HL-60 (cell line): ENCODE measurements around the gene CFAP206.

Experiments
- DNase-seq, 2 experiments: peaks; one replicate each; pipeline ENCODE4 v3.0.0-alpha.2; 2010 to 2020; ENCODE audit warnings: low read depth in 1 of 2, low spot score in 1 of 2
- H3K27ac ChIP-seq: fragments of 250-450 bp; sonication (Bioruptor Pico); replicated peaks from 2 replicates; pipeline ENCODE4 v1.5.1; 2020; ENCODE audit warnings: mild to moderate bottlenecking, moderate library complexity
- H3K27me3 ChIP-seq: fragments of 250-450 bp; sonication (Bioruptor Pico); 2 replicates; pipeline ENCODE4 v1.5.1; 2021; ENCODE audit warnings: mild to moderate bottlenecking, moderate library complexity; ENCODE audit not compliant: insufficient read depth, poor library complexity, severe bottlenecking
- H3K4me3 ChIP-seq: replicated peaks from 2 replicates; pipeline ENCODE4 v1.5.1; 2011; ENCODE audit warnings: mild to moderate bottlenecking, control low read depth, low read length; ENCODE audit not compliant: insufficient read depth
- CTCF ChIP-seq: IDR thresholded peaks from one replicate; pipeline ENCODE4 v1.5.1; 2011; ENCODE audit warnings: low read length, control low read depth, inconsistent platforms; ENCODE audit not compliant: insufficient read depth
- GABPA ChIP-seq: IDR thresholded peaks from 2 replicates; pipeline ENCODE4 v1.6.1; 2012; ENCODE audit warnings: low read depth
- POLR2AphosphoS5 ChIP-seq: IDR thresholded peaks from 2 replicates; pipeline ENCODE4 v1.6.1; 2012; ENCODE audit warnings: low read depth
- REST ChIP-seq: IDR thresholded peaks from 2 replicates; pipeline ENCODE4 v1.6.1; 2012; ENCODE audit warnings: low read depth; ENCODE audit not compliant: insufficient replicate concordance
- SPI1 ChIP-seq: IDR thresholded peaks from 2 replicates; pipeline ENCODE4 v1.6.1; 2012; ENCODE audit warnings: low read depth, mild to moderate bottlenecking, borderline replicate concordance

CFAP206 gene

GRCh38 chr6:87401832-87402231 lies 5.9 kb upstream of the CFAP206 start:
- no peak for DNase-seq
- H3K27me3 ChIP-seq: no peaks in the 10 kb centered on the region
- no peak overlapping the region for H3K27ac ChIP-seq
- no peak overlapping the region for H3K4me3 ChIP-seq
- TF ChIP-seq GABPA (no peak), CTCF (no peak), REST (no peak), POLR2AphosphoS5 (no peak), SPI1 (no peak)

GRCh38 chr6:87407561-87407900 lies 241 bp upstream of the CFAP206 start:
- no peak for DNase-seq
- no peak for TF ChIP-seq CTCF
- no peak for TF ChIP-seq GABPA
- TF ChIP-seq SPI1: no peak
- TF ChIP-seq REST: no peak
- TF ChIP-seq POLR2AphosphoS5: no peak
- Histone ChIP-seq H3K27ac (no peak overlapping the region), H3K4me3 (peak overlapping the region; percentile 96), H3K27me3 (no peaks in the 10 kb centered on the region)

- TF ChIP-seq REST (no peak), POLR2AphosphoS5 (no peak), CTCF (no peak), GABPA (no peak), SPI1 (no peak)
- no peak overlapping the region for H3K27ac ChIP-seq
- H3K4me3 ChIP-seq: peak overlapping the region; percentile 96
- H3K27me3 ChIP-seq: no peaks in the 10 kb centered on the region
- DNase-seq: no peak
Observed at GRCh38 chr6:87408721-87409155, 966 bp downstream of the CFAP206 start.
